ENCODE measurements around the gene STK17B. TPM values are rescaled to one million over a fixed set of nuclear protein-coding genes. Genes with fewer than 3 reads are reported as not detected.

STK17B gene
- total and polyA plus RNA-seq, 2 of the 13 experiments (the other 11 are each of a cell fraction or from before 2014, with no cell fraction given): 1.6 to 4.5 TPM

- Histone ChIP-seq H3K27me3 (ENCODE audit: control insufficient read depth in 1 of 2, insufficient read depth in 2 of 2, low read length in 2 of 2) (no peaks in the 10 kb centered on the region), H2AFZ (ENCODE audit: low read length) (no peak overlapping the region), H3K36me3 (replicated peaks in 1 of 2; ENCODE audit: control insufficient read depth in 1 of 2, insufficient read depth in 2 of 2, low read length in 2 of 2) (no peaks in the 10 kb centered on the region), H3K79me2 (ENCODE audit: insufficient read depth, low read length) (no peaks in the 10 kb centered on the region), H3K4me2 (ENCODE audit: low read depth, low read length) (no peak overlapping the region), H3K9me3 (ENCODE audit: low read length) (no peaks in the 10 kb centered on the region), H3K27ac (ENCODE audit: extremely low read length, insufficient read depth, low read length) (no peak overlapping the region), H3K4me1 (ENCODE audit: insufficient read depth, low read length) (no peaks in the 10 kb centered on the region), H3K4me3 (replicated peaks in 1 of 3; ENCODE audit: insufficient read depth in 1 of 3, low read depth in 2 of 3, low read length in 3 of 3) (no peak overlapping the region), H4K20me1 (ENCODE audit: insufficient read depth, low read length) (no peaks in the 10 kb centered on the region), H3K9ac (ENCODE audit: insufficient read depth, low read depth, low read length) (no peak overlapping the region)
- ATAC-seq: no peak
- intact Hi-C loops (cut with micrococcal nuclease; ENCODE audit: unreplicated experiment) (no loop called here), in situ Hi-C loops (cut with HindIII; ENCODE audit: extremely low pct_ligation_motif_present, low pct_unique_long_range_greater_than_20kb) (no loop called here)
- no TSS peak for BruUV-seq (replicated peaks)
- WGBS (ENCODE audit: low lambda C conversion rate): 79% methylated on average over 2 of the region's 2 CpGs
- CTCF ChIA-PET (ENCODE audit: low intra/inter-chr PET ratio, low total read pairs): no interaction called here
- DNase-seq (ENCODE audit: low spot score): no peak
- no peak for FAIRE-seq
- no peak for TF ChIP-seq ZNF577 (CRISPR knock-in tag; IDR thresholded peaks at IDR 0.05; ENCODE audit: borderline replicate concordance, low read depth)
- no peak for TF ChIP-seq SOX6 (IDR thresholded peaks at IDR 0.05)
- TF ChIP-seq SOX6 (CRISPR knock-in tag; IDR thresholded peaks at IDR 0.05): no peak
- TF ChIP-seq ZC3H13 (CRISPR knock-in tag; IDR thresholded peaks at IDR 0.05): no peak
- no peak for TF ChIP-seq CTCF (CRISPR knock-in tag; IDR thresholded peaks at IDR 0.05)
- no peak for TF ChIP-seq CBFB (CRISPR knock-in tag; IDR thresholded peaks at IDR 0.05)
- TF ChIP-seq KLF16 (CRISPR knock-in tag; IDR thresholded peaks at IDR 0.05): no peak
- no peak for TF ChIP-seq ZNF33B (CRISPR knock-in tag; IDR thresholded peaks at IDR 0.05)
- TF ChIP-seq ZNF703 (CRISPR knock-in tag; IDR thresholded peaks at IDR 0.05; ENCODE audit: borderline replicate concordance): no peak
- TF ChIP-seq ZFP82 (CRISPR knock-in tag; IDR thresholded peaks at IDR 0.05; ENCODE audit: borderline replicate concordance): no peak
- TF ChIP-seq ZNF460 (CRISPR knock-in tag; IDR thresholded peaks at IDR 0.05; ENCODE audit: borderline replicate concordance): no peak
- no peak for TF ChIP-seq FOSL1 (CRISPR knock-in tag; IDR thresholded peaks at IDR 0.05; ENCODE audit: borderline replicate concordance)
- TF ChIP-seq JUND (CRISPR knock-in tag; IDR thresholded peaks at IDR 0.05): no peak
- POLR2A ChIA-PET: no interaction called here
Observed at GRCh38 chr2:196148736-196149135, 22.6 kb downstream of the STK17B start.

All from HepG2 (cell line).